NCI-H1105 treated with DMSO at 0.1 percent for 48 hours (cell line): ENCODE data around the gene GPATCH11.
A peak's percentile ranks its signal among the peaks of the same experiment; 100 is the strongest.

Source experiments
- DNase-seq: peaks from one replicate; lab custom pipeline; 2025; lab: John Stamatoyannopoulos, UW

The GPATCH11 gene

GRCh38 chr2:37083873-37084794 lies at the start of gene GPATCH11, which contains the start of gene HEATR5B:
TSS of gene GPATCH11 (plus strand) at chr2:37084518. CDS start at chr2:37088382, 3,864 bp downstream.
TSS of gene HEATR5B (minus strand) at chr2:37084372. CDS start at chr2:37083414, 958 bp downstream.
- peak; percentile 96 for DNase-seq

DNA sequence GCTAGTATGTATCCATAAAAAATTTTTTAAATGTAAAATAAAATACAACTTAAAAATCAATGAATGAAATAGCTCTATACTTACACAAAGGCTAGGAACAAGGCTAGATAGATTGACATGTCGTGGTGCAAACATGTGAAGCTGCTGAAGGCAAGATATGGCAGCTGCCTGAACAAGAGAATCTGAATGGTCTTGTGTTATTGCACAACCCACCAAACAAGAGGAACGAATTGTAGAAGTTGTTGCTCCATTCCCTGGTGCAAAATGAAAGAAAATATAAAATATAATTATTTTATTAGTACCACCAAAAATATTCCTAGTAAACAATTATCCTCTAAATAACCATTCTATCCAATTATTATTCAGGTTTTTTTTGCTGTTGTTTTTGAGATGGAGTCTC lies 46.5 kb upstream of the GPATCH11 start:
- no peak for DNase-seq

DNA sequence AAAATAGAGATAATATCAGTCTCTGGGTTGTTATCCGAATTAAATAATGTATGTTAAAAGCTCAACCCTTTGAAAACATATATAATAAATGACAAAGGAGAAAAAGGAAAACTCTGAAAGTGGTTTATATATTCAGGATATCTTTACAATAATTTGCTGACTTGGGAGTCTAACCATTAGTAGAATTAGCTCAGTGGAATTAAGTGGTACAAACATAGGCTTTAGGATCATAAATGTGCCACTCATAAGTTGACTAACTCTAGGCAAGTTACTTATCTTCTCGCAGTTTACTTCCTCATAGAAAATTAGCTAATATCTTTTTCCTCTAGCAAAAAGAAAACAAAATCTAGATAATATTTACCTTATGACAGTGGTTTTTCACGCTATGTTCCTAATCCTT lies 44.7 kb upstream of the GPATCH11 start:
- DNase-seq, result no peak

GRCh38 chr2:37052600-37053332 lies 31.6 kb upstream of the GPATCH11 start:
- DNase-seq, result no peak

GRCh38 chr2:37059841-37060240 lies 24.5 kb upstream of the GPATCH11 start:
- DNase-seq, result no peak

GRCh38 chr2:37060446-37060845 lies 23.9 kb upstream of the GPATCH11 start:
- DNase-seq, result no peak

DNA sequence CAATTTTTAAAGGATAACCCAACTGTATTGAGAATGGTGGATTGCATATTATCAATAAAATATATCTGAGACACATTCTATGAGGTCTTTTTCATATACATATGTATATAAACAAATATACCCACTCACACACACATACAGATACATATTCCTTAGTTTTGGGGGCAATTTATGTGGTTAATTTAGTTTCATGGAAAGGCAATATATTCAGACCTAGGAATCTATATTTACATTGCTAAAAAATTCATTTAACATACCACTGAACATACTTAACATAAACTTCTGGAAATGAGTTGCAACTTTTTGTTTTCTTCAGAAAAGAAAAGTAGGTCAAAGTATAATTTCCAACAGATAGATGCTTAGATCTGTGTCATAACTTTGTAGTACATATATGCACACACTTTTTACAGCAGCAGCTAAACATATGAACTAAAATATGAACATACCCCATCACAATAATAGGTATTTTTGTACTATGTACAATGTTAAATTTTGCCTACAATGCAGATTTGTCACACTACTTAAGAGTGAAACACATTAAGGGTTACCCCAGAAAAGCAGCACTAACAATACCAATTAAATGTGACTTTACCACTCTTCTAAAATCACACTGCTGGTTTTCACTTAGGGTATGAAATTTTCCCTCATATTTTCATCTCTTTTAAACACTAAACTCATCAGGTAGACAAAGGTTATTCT lies 23.2 kb upstream of the GPATCH11 start:
- DNase-seq, result no peak

GRCh38 chr2:37061776-37062175 lies 22.5 kb upstream of the GPATCH11 start:
- DNase-seq, result no peak

- no peak for DNase-seq
Observed at GRCh38 chr2:37068686-37069085, 15.6 kb upstream of the GPATCH11 start.

DNA sequence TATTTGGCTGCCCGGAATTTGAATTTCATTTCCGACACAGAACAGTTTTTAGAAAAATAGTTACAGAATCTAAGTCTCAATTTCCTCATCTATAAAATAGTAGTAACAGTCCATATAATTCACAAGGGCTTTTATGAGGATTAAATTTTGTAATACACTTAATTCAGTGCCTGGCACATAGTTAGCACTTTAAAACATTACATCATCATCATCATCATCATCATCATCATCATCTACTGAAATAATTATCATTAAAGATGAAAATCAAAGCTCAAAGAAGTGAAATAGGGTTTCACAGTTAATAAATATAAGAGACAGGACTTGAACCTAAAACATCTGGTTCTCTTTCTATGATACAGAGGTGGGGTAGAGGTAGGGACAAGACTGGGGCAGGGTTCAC lies 13.4 kb upstream of the GPATCH11 start:
- DNase-seq, result no peak

- no peak for DNase-seq
Observed at GRCh38 chr2:37080266-37080665, 4.1 kb upstream of the GPATCH11 start.

GRCh38 chr2:37080689-37081088 lies 3.6 kb upstream of the GPATCH11 start:
- DNase-seq, result no peak

DNA sequence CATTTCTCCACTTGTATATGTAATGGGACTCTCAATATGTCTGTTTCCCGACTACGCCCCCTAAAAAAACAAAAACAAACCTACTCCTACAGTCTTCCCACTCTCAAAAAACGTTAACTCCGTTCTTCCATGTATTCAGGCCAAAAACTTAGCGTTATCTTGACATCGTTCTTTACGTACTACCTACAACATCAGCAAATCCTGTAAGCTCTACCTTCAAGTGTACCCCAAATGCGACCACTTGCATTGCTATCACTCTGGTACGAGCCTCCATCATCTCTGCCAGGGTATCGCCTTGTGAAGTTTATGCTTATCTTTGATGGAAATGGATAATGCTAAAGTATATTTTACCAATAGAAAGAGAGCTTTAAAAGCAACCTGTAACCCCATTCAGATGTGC lies 479 bp downstream of the GPATCH11 start:
- no peak for DNase-seq

- DNase-seq, result no peak
Observed at GRCh38 chr2:37085731-37086147, 1.4 kb downstream of the GPATCH11 start.

GRCh38 chr2:37090019-37090477 lies 5.7 kb downstream of the GPATCH11 start:
- no peak for DNase-seq

GRCh38 chr2:37091873-37092272 lies 7.6 kb downstream of the GPATCH11 start:
- no peak for DNase-seq

DNA sequence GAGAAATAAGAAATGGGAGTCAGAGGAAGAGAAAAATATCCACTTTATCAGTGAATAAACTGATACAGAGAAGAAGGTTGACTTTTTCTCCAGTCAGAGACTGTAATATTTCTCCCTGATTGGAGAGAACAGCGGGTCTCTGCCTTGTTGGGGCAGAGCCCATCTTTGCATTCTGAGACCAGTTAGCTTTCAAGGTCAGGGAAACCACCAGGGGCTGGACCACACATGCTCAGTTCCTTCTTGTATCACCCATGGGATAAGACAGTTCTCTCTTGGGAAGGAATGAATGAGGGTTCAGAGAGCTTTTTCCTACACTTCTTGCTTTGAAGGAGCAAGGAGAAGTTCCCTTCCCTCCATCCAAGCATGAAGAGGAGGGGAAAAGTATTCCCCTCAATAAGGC lies 12.2 kb downstream of the GPATCH11 start:
- DNase-seq, result no peak

GRCh38 chr2:37098416-37099118 lies 14.2 kb downstream of the GPATCH11 start:
- DNase-seq, result no peak

DNA sequence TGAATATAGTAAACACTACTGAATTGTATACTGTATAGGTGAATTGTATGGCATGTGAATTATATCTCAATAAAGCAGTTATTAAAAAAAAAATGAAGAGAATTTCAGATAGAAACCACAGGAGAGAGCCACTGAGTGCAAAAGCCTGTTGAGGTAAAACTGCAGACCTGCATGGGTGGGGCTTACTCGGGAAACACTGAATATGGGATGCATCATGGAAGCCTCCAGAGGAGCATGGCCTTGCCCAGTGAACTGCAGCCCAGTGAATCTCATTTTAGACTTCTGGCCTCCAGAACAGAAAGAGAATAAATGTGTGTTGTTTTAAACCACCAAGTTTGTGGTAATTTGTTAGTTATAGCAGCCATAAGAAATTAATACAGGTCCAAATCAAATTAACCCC lies 15.7 kb downstream of the GPATCH11 start:
- DNase-seq, result no peak

GRCh38 chr2:37102588-37102987 lies 18.3 kb downstream of the GPATCH11 start:
- no peak for DNase-seq

- no peak for DNase-seq
Observed at GRCh38 chr2:37104178-37104577, 19.9 kb downstream of the GPATCH11 start.

- no peak for DNase-seq
Observed at GRCh38 chr2:37105150-37105549, 20.8 kb downstream of the GPATCH11 start.
